Measurements from ENCODE around the gene CNPPD1. TPM values are rescaled to one million over a fixed set of nuclear protein-coding genes. Genes with fewer than 3 reads are reported as not detected.
A peak's percentile ranks its signal among the peaks of the same experiment; 100 is the strongest.

The CNPPD1 gene
- total and polyA plus RNA-seq, 5 donors from 2014 or later: 68.2 to 143 (median 111) TPM

DNA sequence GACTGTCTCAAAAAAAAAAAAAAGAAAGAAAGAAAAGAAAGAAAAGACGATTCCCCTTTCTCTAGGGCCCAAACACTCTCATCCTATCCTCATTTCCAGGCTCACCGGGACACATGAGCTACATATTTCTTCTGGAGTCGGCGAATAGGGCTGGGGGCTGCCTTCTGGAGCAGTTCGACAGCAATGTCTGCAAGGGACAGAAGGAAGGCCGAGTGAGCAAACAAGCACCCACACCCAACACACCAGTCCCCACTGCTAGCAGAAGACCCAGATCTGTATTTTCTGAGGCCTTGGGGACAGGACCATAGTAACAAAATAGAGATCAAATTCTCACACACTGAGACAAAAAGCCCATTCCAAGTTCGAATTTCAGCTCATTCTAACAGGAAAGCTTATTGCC, 1.2 kb downstream of the CNPPD1 start:
- Histone ChIP-seq H3K27me3 (ENCODE audit: control insufficient read depth, insufficient read depth, low read length) (no peaks in the 10 kb centered on the region), H3K27ac (ENCODE audit: insufficient read depth, low read length, poor library complexity, severe bottlenecking) (peak overlapping the region; percentile 98), H3K36me3 (ENCODE audit: control insufficient read depth, insufficient read depth, low read length) (peaks cover 45% of the 10 kb centered on the region), H3K9me3 (ENCODE audit: control insufficient read depth in 2 of 2, low read length in 2 of 2) (no peaks in the 10 kb centered on the region), H3K4me1 (ENCODE audit: control insufficient read depth, insufficient read depth, low read length, poor library complexity, severe bottlenecking) (peaks cover 64% of the 10 kb centered on the region), H3K4me3 (ENCODE audit: low read depth, low read length) (peak overlapping the region; percentile 86)
- DNase-seq (no peak), ATAC-seq (ENCODE audit: low read depth in 2 of 2) (no peak)
- Mint-ChIP-seq H3K27ac (peak overlapping the region; percentile 85 to 99 (median 92)), H3K9me3 (no peaks in the 10 kb centered on the region), H3K27me3 (peaks cover 11% of the 10 kb centered on the region), H3K36me3 (peaks cover 13% of the 10 kb centered on the region), H3K4me1 (peaks cover 20 to 70% (median 46%) of the 10 kb centered on the region in 4 donors), H3K4me3 (peak overlapping the region; percentile 89 to 97 (median 94))

DNA sequence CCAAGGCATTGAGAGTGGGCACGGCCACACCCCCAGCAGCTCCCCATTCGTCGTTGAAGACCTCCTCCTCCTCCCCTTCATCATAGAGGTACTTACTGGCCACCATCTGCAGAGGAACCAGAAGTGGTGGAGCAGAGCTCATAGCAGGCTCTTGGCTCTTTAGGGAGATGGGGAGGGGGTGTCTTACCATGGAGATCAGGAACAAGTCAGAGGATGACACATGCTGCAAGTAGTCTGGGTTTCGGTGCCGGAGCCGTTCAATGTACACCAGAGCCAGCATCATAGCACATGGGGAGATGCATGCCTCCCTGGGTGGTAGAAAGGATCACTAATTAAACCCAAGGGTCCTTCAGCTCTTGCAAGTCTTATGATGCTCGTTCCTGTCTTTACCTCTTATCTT, 1.9 kb downstream of the CNPPD1 start:
- peaks cover 61% of the 10 kb centered on the region for H3K4me1 ChIP-seq (ENCODE audit: control insufficient read depth, insufficient read depth, low read length, poor library complexity, severe bottlenecking)
- H3K27me3 Mint-ChIP-seq: peaks cover 11% of the 10 kb centered on the region
- ATAC-seq (ENCODE audit: low read depth in 2 of 2): no peak

DNA sequence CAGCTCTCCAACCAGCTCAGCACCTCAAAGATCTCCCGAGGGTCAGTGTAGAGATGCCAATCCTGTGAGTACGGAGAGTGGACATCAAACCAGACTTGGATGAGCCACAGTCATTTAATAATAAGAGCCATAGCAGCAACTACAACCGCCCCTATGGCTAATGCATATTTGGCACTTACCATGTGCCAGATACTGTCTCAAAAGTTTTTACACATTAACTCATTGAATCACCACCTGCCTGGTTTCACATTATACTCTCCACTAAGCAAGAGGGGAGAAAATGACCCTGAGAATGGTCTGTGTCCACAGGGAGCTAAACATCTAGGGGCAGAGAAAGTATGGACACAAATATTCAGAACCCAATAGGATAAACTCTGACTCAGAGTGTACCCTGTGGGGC, 2.6 kb downstream of the CNPPD1 start:
- Mint-ChIP-seq H3K4me1 (peaks cover 16 to 56% (median 35%) of the 10 kb centered on the region in 4 donors), H3K9me3 (no peaks in the 10 kb centered on the region), H3K27ac (peak overlapping the region; percentile 63 to 89 (median 80)), H3K27me3 (peaks cover 11% of the 10 kb centered on the region), H3K4me3 (peak overlapping the region; percentile 47 to 97 (median 87)), H3K36me3 (peaks cover 11% of the 10 kb centered on the region)
- H3K36me3 ChIP-seq (ENCODE audit: control insufficient read depth, insufficient read depth, low read length): peaks cover 36% of the 10 kb centered on the region
- H3K9me3 ChIP-seq (ENCODE audit: control insufficient read depth in 2 of 2, low read length in 2 of 2): no peaks in the 10 kb centered on the region
- peaks cover 55% of the 10 kb centered on the region for H3K4me1 ChIP-seq (ENCODE audit: control insufficient read depth, insufficient read depth, low read length, poor library complexity, severe bottlenecking)
- no peaks in the 10 kb centered on the region for H3K27me3 ChIP-seq (ENCODE audit: control insufficient read depth, insufficient read depth, low read length)
- H3K27ac ChIP-seq (ENCODE audit: insufficient read depth, low read length, poor library complexity, severe bottlenecking): no peak overlapping the region
- ATAC-seq (ENCODE audit: low read depth in 2 of 2) (no peak), DNase-seq (no peak)
- H3K4me3 ChIP-seq (ENCODE audit: low read depth, low read length): no peak overlapping the region

More for the DNA sequence above, 1.9 kb downstream of the CNPPD1 start:
- Histone ChIP-seq H3K27me3 (ENCODE audit: control insufficient read depth, insufficient read depth, low read length) (no peaks in the 10 kb centered on the region), H3K4me3 (ENCODE audit: low read depth, low read length) (peak overlapping the region; percentile 30), H3K9me3 (ENCODE audit: control insufficient read depth in 2 of 2, low read length in 2 of 2) (no peaks in the 10 kb centered on the region), H3K36me3 (ENCODE audit: control insufficient read depth, insufficient read depth, low read length) (peaks cover 38% of the 10 kb centered on the region), H3K27ac (ENCODE audit: insufficient read depth, low read length, poor library complexity, severe bottlenecking) (no peak overlapping the region)
- peak overlapping the region; percentile 89 to 97 (median 94) for H3K4me3 Mint-ChIP-seq
- DNase-seq: no peak
- peaks cover 20 to 63% (median 40%) of the 10 kb centered on the region in 4 donors for H3K4me1 Mint-ChIP-seq
- peaks cover 11% of the 10 kb centered on the region for H3K36me3 Mint-ChIP-seq
- H3K27ac Mint-ChIP-seq: peak overlapping the region in 2 of 3 donors; percentile 85 to 99
- H3K9me3 Mint-ChIP-seq: no peaks in the 10 kb centered on the region

DNA sequence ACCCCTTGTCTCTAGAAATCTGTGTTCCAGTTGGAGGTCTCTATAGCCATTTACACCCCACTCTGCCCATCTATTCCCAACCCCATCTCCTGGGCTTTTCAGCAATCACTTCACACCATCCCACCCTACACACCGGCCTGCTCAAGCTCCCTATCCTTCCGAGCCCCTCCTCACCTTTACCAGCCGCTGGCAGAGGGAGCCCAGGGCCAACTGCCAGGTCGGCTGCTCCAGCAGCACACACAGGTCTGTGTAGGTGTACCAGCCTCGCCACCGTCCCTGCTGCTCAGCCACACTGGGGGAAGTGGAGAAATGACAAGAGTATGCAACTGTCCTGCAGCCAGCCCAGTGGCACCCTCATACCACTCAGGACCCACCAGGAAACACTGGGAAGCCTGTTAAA, 3.5 kb downstream of the CNPPD1 start:
- peaks cover 12 to 51% (median 32%) of the 10 kb centered on the region in 4 donors for H3K4me1 Mint-ChIP-seq
- DNase-seq: no peak
- H3K4me1 ChIP-seq (ENCODE audit: control insufficient read depth, insufficient read depth, low read length, poor library complexity, severe bottlenecking): peaks cover 47% of the 10 kb centered on the region
- peaks cover 11% of the 10 kb centered on the region for H3K36me3 Mint-ChIP-seq
- no peak overlapping the region for H3K4me3 ChIP-seq (ENCODE audit: low read depth, low read length)
- no peak for ATAC-seq (ENCODE audit: low read depth in 2 of 2)
- peaks cover 11% of the 10 kb centered on the region for H3K27me3 Mint-ChIP-seq
- H3K4me3 Mint-ChIP-seq: no peak overlapping the region
- no peaks in the 10 kb centered on the region for H3K9me3 ChIP-seq (ENCODE audit: control insufficient read depth in 2 of 2, low read length in 2 of 2)
- H3K27me3 ChIP-seq (ENCODE audit: control insufficient read depth, insufficient read depth, low read length): no peaks in the 10 kb centered on the region
- peaks cover 36% of the 10 kb centered on the region for H3K36me3 ChIP-seq (ENCODE audit: control insufficient read depth, insufficient read depth, low read length)
- H3K27ac ChIP-seq (ENCODE audit: insufficient read depth, low read length, poor library complexity, severe bottlenecking): no peak overlapping the region
- peak overlapping the region in 2 of 3 donors; percentile 12 to 82 for H3K27ac Mint-ChIP-seq
- H3K9me3 Mint-ChIP-seq: no peaks in the 10 kb centered on the region

DNA sequence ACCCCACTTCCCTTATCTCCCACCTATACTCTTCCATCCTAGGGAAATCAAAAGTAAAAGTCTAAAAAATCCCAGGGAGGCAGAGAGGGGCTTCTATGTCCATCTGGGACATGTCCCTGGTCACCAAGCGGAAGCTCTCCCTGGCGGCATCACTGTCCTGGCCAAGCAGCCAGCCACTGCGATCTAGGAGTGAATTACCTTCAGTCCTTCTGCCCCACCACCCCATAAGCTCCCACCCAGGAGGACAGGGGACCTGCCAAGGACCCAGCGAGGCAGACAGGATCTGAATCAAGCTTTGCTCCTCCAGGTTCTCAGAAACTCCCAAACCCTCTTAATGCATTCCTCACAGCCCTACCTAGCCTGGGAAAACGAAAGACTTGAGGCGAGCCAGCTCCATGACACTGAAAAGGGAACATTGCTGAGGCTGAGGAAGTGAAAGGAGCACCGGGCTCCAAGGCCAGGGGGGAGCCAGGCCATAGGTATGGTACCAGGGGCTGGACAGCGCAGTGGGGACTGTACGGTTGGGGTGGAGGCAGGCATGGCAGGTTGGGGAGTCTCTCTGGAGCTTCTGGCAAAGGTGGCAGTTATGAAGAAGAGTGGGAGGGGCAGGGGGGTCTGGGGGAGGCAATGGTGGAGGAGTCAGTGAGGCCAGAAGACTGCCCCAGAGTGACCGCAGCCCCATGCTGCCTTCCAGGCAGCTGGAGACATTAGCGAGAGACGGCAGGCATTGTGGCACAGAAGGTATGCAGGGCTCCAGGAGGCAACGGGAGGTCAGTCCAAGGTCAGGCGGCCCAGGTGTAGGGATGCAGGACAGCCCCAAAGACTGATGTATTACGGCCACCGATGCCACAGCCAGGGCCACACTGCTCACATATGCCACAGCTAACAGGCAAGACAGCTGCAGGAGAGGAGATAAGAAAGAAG, 4.2 kb downstream of the CNPPD1 start:
- Mint-ChIP-seq H3K27me3 (peaks cover 7% of the 10 kb centered on the region), H3K4me3 (peak overlapping the region in 1 of 4 donors; percentile 85), H3K9me3 (no peaks in the 10 kb centered on the region), H3K4me1 (peaks cover 12 to 49% (median 31%) of the 10 kb centered on the region in 4 donors), H3K36me3 (peaks cover 11% of the 10 kb centered on the region), H3K27ac (peak overlapping the region in 2 of 3 donors; percentile 12 to 79)
- no peak overlapping the region for H3K4me3 ChIP-seq (ENCODE audit: low read depth, low read length)
- peaks cover 42% of the 10 kb centered on the region for H3K4me1 ChIP-seq (ENCODE audit: control insufficient read depth, insufficient read depth, low read length, poor library complexity, severe bottlenecking)
- H3K9me3 ChIP-seq (ENCODE audit: control insufficient read depth in 2 of 2, low read length in 2 of 2): no peaks in the 10 kb centered on the region
- H3K27me3 ChIP-seq (ENCODE audit: control insufficient read depth, insufficient read depth, low read length): no peaks in the 10 kb centered on the region
- no peak overlapping the region for H3K27ac ChIP-seq (ENCODE audit: insufficient read depth, low read length, poor library complexity, severe bottlenecking)
- peaks cover 38% of the 10 kb centered on the region for H3K36me3 ChIP-seq (ENCODE audit: control insufficient read depth, insufficient read depth, low read length)
- ATAC-seq (ENCODE audit: low read depth in 2 of 2) (no peak), DNase-seq (no peak)

DNA sequence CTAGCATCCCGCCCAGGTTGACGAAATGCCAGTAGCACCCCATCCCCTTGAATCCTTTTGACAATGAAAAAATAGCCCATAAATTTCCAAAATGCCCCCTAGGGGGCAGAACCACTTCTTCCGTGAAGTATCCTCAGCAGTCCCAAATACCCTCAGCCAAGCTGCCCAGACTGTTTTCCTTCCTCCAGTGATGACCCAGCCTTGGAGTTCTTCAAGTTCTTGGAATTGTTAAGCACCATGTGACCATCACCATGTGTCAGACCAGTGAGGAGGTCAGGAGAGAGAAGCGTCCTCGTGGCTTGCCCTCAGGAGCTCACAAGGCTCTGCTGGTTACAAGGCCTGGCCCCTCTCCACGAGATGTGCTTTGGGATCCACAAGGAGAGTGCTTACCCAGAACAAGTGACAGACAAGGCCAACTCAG, 5.5 kb downstream of the CNPPD1 start:
- H3K27me3 ChIP-seq (ENCODE audit: control insufficient read depth, insufficient read depth, low read length): no peaks in the 10 kb centered on the region
- ATAC-seq (ENCODE audit: low read depth in 2 of 2) (no peak), DNase-seq (peak in 2 of 3 donors; percentile 47 to 58)
- peaks cover 38% of the 10 kb centered on the region for H3K36me3 ChIP-seq (ENCODE audit: control insufficient read depth, insufficient read depth, low read length)
- peaks cover 32% of the 10 kb centered on the region for H3K4me1 ChIP-seq (ENCODE audit: control insufficient read depth, insufficient read depth, low read length, poor library complexity, severe bottlenecking)
- no peaks in the 10 kb centered on the region for H3K9me3 ChIP-seq (ENCODE audit: control insufficient read depth in 2 of 2, low read length in 2 of 2)
- peak overlapping the region; percentile 52 to 90 (median 83) for H3K27ac Mint-ChIP-seq
- H3K36me3 Mint-ChIP-seq: peaks cover 11% of the 10 kb centered on the region
- H3K27me3 Mint-ChIP-seq: no peaks in the 10 kb centered on the region
- H3K4me3 Mint-ChIP-seq: peak overlapping the region in 2 of 4 donors; percentile 19 to 85
- H3K9me3 Mint-ChIP-seq: no peaks in the 10 kb centered on the region
- H3K27ac ChIP-seq (ENCODE audit: insufficient read depth, low read length, poor library complexity, severe bottlenecking): peak overlapping the region; percentile 55
- peaks cover 12 to 44% (median 27%) of the 10 kb centered on the region in 4 donors for H3K4me1 Mint-ChIP-seq
- no peak overlapping the region for H3K4me3 ChIP-seq (ENCODE audit: low read depth, low read length)

DNA sequence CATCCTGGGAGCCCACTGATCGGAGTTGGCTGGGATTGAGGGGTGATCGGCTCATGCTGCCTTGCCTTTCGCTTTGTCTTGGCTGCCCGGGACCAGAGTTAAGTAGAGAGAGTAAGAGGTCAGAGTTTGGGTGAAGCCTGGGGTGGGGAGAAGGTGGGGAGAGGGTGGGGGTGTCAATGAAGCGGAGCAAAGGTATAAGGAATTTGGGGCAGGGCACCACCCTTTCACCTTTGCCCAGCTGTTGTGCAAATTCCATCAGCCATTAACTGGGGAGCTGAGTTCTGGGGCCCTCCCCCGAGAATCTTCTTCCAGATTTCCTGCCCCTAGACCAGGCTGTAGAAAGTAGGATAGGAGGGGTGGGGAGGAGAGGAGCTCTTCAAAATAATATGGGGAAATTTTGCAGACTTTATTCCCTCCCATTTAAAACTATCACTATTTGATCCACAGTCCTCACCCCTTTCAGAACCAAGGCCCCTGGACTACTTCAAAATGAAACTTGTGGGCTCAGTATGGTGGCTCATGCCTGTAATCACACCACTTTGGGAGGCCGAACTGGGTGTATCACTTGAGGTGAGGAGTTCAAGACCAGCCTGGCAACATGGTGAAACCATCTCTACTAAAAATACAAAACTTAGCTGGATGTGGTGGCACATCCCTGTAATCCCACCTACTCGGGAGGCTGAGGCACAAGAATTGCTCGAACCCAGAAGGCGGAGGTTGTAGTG, 6.6 kb downstream of the CNPPD1 start, which contains the start of gene SLC23A3:
Gene SLC23A3 (minus strand): TSS at position 100 of the 725 bp plus-strand sequence. CDS start 45 bp downstream, at position 55.
- DNase-seq (no peak), ATAC-seq (ENCODE audit: low read depth in 2 of 2) (no peak)
- H3K27me3 ChIP-seq (ENCODE audit: control insufficient read depth, insufficient read depth, low read length): no peaks in the 10 kb centered on the region
- no peaks in the 10 kb centered on the region for H3K9me3 Mint-ChIP-seq
- H3K36me3 ChIP-seq (ENCODE audit: control insufficient read depth, insufficient read depth, low read length): peaks cover 38% of the 10 kb centered on the region
- H3K4me1 Mint-ChIP-seq: peaks cover 12 to 34% (median 21%) of the 10 kb centered on the region in 4 donors
- H3K4me1 ChIP-seq (ENCODE audit: control insufficient read depth, insufficient read depth, low read length, poor library complexity, severe bottlenecking): peaks cover 20% of the 10 kb centered on the region
- H3K9me3 ChIP-seq (ENCODE audit: control insufficient read depth in 2 of 2, low read length in 2 of 2): no peaks in the 10 kb centered on the region
- no peak within 1 kb of the TSS for H3K4me3 ChIP-seq (ENCODE audit: low read depth, low read length)
- peak within 1 kb of the TSS in 2 of 3 donors; percentile 15 to 90 for H3K27ac Mint-ChIP-seq
- H3K27ac ChIP-seq (ENCODE audit: insufficient read depth, low read length, poor library complexity, severe bottlenecking): no peak within 1 kb of the TSS
- H3K27me3 Mint-ChIP-seq: no peaks in the 10 kb centered on the region
- peak within 1 kb of the TSS in 1 of 4 donors; percentile 85 for H3K4me3 Mint-ChIP-seq
- peaks cover 15% of the 10 kb centered on the region for H3K36me3 Mint-ChIP-seq
